ENCODE results near the gene DHH. TPM values are rescaled to one million over a fixed set of nuclear protein-coding genes. Genes with fewer than 3 reads are reported as not detected.

Gene DHH
- total and polyA plus RNA-seq, 10 of the 15 experiments (the other 5 are each of a cell fraction or from before 2014, with no cell fraction given) = 0.01 TPM; not detected in 9

- no peak for TF ChIP-seq USF2 (IDR thresholded peaks at IDR 0.05; ENCODE audit: borderline replicate concordance, low read depth, low read length)
- no peak for TF ChIP-seq BRCA1 (IDR thresholded peaks at IDR 0.05; ENCODE audit: low read depth, low read length)
- no peak for TF ChIP-seq NR2C2 (IDR thresholded peaks at IDR 0.05; ENCODE audit: borderline replicate concordance, control insufficient read depth, insufficient read length, low read depth)
- TF ChIP-seq JUNB (IDR thresholded peaks at IDR 0.05) = no peak
- no peak for TF ChIP-seq YBX1 (IDR thresholded peaks at IDR 0.05)
- no peak for TF ChIP-seq RCOR1 (conservative IDR thresholded peaks at IDR 0.05; ENCODE audit: low read depth, low read length)
- no peak for TF ChIP-seq GABPA (IDR thresholded peaks at IDR 0.05; ENCODE audit: low read depth)
- 0 out of 2 replicates have a peak, but pooled peaks have one; percentile 31 for TF ChIP-seq ESRRA (IDR thresholded peaks at IDR 0.05; ENCODE audit: low read length)
- TF ChIP-seq IRF5 (IDR thresholded peaks at IDR 0.05; ENCODE audit: borderline replicate concordance) = no peak
- TF ChIP-seq NKRF (conservative IDR thresholded peaks at IDR 0.05) = peak; percentile 88
- TF ChIP-seq MLLT1 (IDR thresholded peaks at IDR 0.05) = no peak
- no peak for TF ChIP-seq NRF1 (conservative IDR thresholded peaks at IDR 0.05; ENCODE audit: low read depth, low read length)
- TF ChIP-seq BMI1 (IDR thresholded peaks at IDR 0.05; ENCODE audit: borderline replicate concordance) = no peak
- no peak for TF ChIP-seq ZBTB4 (CRISPR knock-in tag; IDR thresholded peaks at IDR 0.05)
- TF ChIP-seq CHD4 (IDR thresholded peaks at IDR 0.05) = no peak
- no peak for TF ChIP-seq BCL11A (IDR thresholded peaks at IDR 0.05; ENCODE audit: low read depth, low read length)
- TF ChIP-seq IKZF2 (IDR thresholded peaks at IDR 0.05) = peak in 1 of 2 experiments; percentile 22; a peak in 1 of 4 replicates
- no peak for TF ChIP-seq ZBTB33 (IDR thresholded peaks at IDR 0.05)
- peak; percentile 87; the same call in 1 of the 2 replicates for TF ChIP-seq CHD2 (IDR thresholded peaks at IDR 0.05; ENCODE audit: borderline replicate concordance, low read depth, low read length)
- no peak for TF ChIP-seq CBX5 (IDR thresholded peaks at IDR 0.05; ENCODE audit: low read depth)
These were observed 16.0 kb upstream of the DHH start, which contains the start of gene LMBR1L (continued) for GRCh38 chr12:49110464-49111155.
